PC-9 (cell line): Measurements from ENCODE around the gene CNGB1. TPM values are rescaled to one million over a fixed set of nuclear protein-coding genes. Genes with fewer than 3 reads are reported as not detected.
A peak's percentile ranks its signal among the peaks of the same experiment; 100 is the strongest.
"Not testable (repeated sequence)": the region's sequence is repeated elsewhere in the genome, so short reads cannot be mapped to it uniquely, and the experiment has no call there.

Experiments used
- BruUV-seq: library from RNA; stranded (reverse); fragments of 400-500 nt; replicated peaks from 2 replicates; lab custom pipeline; 2021; lab: Mats Ljungman, UMichigan
- CTCF ChIA-PET: fragments of 300-600 bp; sonication (Branson Sonifier 250); formaldehyde crosslinking; loops from one replicate; lab custom pipeline; 2022; ENCODE audit warnings: antibody characterized with exemption; lab: Charles Lee
- POLR2A ChIA-PET: fragments of 300-600 bp; sonication (Branson Sonifier 250); formaldehyde crosslinking; loops from one replicate; lab custom pipeline; 2022; ENCODE audit warnings: antibody characterized with exemption; ENCODE audit not compliant: unreplicated experiment; lab: Charles Lee
- DNase-seq, 2 experiments: peaks; one replicate each; pipeline versions ENCODE4 v3.0.0 to v3.0.0-alpha.2; 2015 to 2022; ENCODE audit warnings: mixed read lengths in 1 of 2
- H2AFZ ChIP-seq: fragments of 200-600 bp; sonication (generic); 2 replicates; pipeline ENCODE4 v1.8.1; 2017; ENCODE audit warnings: antibody characterized with exemption
- H3F3A ChIP-seq: fragments of 200-600 bp; sonication (generic); 2 replicates; pipeline ENCODE4 v1.8.1; 2017; ENCODE audit warnings: antibody characterized with exemption, mild to moderate bottlenecking, low read depth; ENCODE audit not compliant: insufficient read depth
- H3K27ac ChIP-seq: fragments of 200-600 bp; sonication (generic); 2 replicates; pipeline ENCODE4 v1.6.1; 2016; ENCODE audit warnings: mixed run types
- H3K27me3 ChIP-seq: fragments of 200-600 bp; sonication (generic); 2 replicates; pipeline ENCODE4 v1.6.1; 2016; ENCODE audit warnings: low read depth, mixed run types; ENCODE audit not compliant: insufficient read depth
- H3K36me3 ChIP-seq: fragments of 200-600 bp; sonication (generic); 2 replicates; pipeline ENCODE4 v1.6.1; 2016; ENCODE audit warnings: low read depth, mixed run types
- H3K4me1 ChIP-seq: fragments of 200-600 bp; sonication (generic); replicated peaks from 2 replicates; pipeline ENCODE4 v1.6.1; 2016; ENCODE audit warnings: mixed run types; ENCODE audit not compliant: insufficient read depth
- H3K4me2 ChIP-seq: fragments of 200-600 bp; sonication (generic); 2 replicates; pipeline ENCODE4 v1.6.1; 2017; ENCODE audit warnings: mixed run types
- H3K4me3 ChIP-seq: fragments of 200-600 bp; sonication (generic); 2 replicates; pipeline ENCODE4 v1.6.1; 2016; ENCODE audit warnings: mixed run types
- H3K79me2 ChIP-seq: fragments of 200-600 bp; sonication (generic); 2 replicates; pipeline ENCODE4 v1.6.1; 2017; ENCODE audit warnings: low read depth, mixed run types
- H3K9me2 ChIP-seq: fragments of 200-600 bp; sonication (generic); 2 replicates; pipeline ENCODE4 v1.8.1; 2017; ENCODE audit warnings: mild to moderate bottlenecking; ENCODE audit not compliant: insufficient read depth
- H3K9me3 ChIP-seq: fragments of 200-600 bp; sonication (generic); 2 replicates; pipeline ENCODE4 v1.8.1; 2016; ENCODE audit warnings: low read depth; ENCODE audit not compliant: insufficient read depth
- H4K20me1 ChIP-seq: fragments of 200-600 bp; sonication (generic); 2 replicates; pipeline ENCODE4 v1.8.1; 2017; ENCODE audit not compliant: insufficient read depth
- EZH2 ChIP-seq: fragments of 200-600 bp; sonication (generic); IDR thresholded peaks from 2 replicates; pipeline ENCODE4 v1.8.0; 2017; ENCODE audit warnings: antibody characterized with exemption, low read depth
- intact Hi-C: fragments of 100-400 bp; cut with micrococcal nuclease; formaldehyde crosslinking; loops from one replicate; pipeline ENCODE4 v1.10.0; 2022; ENCODE audit not compliant: unreplicated experiment
- total RNA-seq: library from RNA; stranded (reverse); gene quantifications from 2 replicates; pipeline ENCODE4 v1.2.3, GENCODE V29; 2021
- TF ChIP-seq, protein P1 (sequence below): fragments of 200-600 bp; sonication (generic); conservative IDR thresholded peaks from 2 replicates; pipeline ENCODE4 v1.6.1; 2017; ENCODE audit warnings: mixed run types, antibody characterized with exemption, mild to moderate bottlenecking, moderate library complexity

CNGB1 gene
- total RNA-seq, 1 experiment from 2014 or later = 1.1 TPM

DNA sequence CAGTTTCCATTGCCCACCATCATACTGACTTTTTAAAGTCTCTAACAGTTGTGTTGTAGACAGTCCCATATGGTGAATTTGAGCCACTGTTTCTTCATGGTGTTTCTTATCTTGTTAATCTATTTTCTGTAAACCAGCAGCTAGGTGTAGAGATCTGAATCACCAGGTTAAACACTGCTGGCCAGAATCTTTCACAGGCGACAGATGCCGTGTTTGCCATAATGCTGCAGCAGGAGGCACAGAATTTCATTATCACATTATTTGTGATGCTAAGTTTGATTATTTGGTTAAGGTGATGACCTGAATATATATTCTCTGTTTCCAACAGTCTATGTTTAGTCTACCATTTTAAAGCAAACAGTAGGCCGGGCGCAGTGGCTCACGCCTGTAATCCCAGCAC, 11.5 kb upstream of the CNGB1 start:
- H3F3A ChIP-seq = no peaks in the 10 kb centered on the region
- TF ChIP-seq EZH2 = no peak
- TF ChIP-seq, protein P1, sequence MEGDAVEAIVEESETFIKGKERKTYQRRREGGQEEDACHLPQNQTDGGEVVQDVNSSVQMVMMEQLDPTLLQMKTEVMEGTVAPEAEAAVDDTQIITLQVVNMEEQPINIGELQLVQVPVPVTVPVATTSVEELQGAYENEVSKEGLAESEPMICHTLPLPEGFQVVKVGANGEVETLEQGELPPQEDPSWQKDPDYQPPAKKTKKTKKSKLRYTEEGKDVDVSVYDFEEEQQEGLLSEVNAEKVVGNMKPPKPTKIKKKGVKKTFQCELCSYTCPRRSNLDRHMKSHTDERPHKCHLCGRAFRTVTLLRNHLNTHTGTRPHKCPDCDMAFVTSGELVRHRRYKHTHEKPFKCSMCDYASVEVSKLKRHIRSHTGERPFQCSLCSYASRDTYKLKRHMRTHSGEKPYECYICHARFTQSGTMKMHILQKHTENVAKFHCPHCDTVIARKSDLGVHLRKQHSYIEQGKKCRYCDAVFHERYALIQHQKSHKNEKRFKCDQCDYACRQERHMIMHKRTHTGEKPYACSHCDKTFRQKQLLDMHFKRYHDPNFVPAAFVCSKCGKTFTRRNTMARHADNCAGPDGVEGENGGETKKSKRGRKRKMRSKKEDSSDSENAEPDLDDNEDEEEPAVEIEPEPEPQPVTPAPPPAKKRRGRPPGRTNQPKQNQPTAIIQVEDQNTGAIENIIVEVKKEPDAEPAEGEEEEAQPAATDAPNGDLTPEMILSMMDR = no peak
- H3K36me3 ChIP-seq = no peaks in the 10 kb centered on the region
- H3K4me1 ChIP-seq = no peaks in the 10 kb centered on the region
- no peaks in the 10 kb centered on the region for H3K9me3 ChIP-seq
- H3K9me2 ChIP-seq = no peaks in the 10 kb centered on the region
- no TSS peak for BruUV-seq
- no peak overlapping the region for H3K4me2 ChIP-seq
- intact Hi-C loops = no loop called here
- POLR2A ChIA-PET = no interaction called here
- no peaks in the 10 kb centered on the region for H4K20me1 ChIP-seq
- H3K27me3 ChIP-seq = no peaks in the 10 kb centered on the region
- H3K4me3 ChIP-seq = no peak overlapping the region
- DNase-seq = peak in 1 of 2 experiments; percentile 38
- no peak overlapping the region for H3K27ac ChIP-seq
- CTCF ChIA-PET = no interaction called here
- H3K79me2 ChIP-seq = no peaks in the 10 kb centered on the region
- no peak overlapping the region for H2AFZ ChIP-seq

DNA sequence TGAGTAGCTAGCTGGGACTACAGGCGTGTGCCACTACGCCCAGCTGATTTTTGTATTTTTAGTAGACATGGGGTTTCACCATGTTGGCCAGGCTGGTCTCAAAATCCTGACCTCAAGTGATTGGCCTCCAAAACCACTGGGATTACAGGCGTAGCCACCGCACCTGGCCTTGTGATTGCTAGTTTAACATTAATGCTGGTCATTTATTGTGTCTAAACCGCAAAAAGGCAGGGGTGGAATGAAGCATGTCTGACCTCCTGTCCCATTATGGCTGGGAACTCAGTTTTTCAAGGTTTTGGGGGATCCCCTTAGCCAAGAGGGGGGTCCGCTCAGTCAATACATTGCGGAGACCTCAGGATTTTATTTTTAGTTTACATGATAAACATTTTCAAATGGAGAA, 10.7 kb upstream of the CNGB1 start:
- no peaks in the 10 kb centered on the region for H3K9me3 ChIP-seq
- intact Hi-C loops = no loop called here
- H4K20me1 ChIP-seq = no peaks in the 10 kb centered on the region
- H3K27me3 ChIP-seq = no peaks in the 10 kb centered on the region
- peaks cover 4% of the 10 kb centered on the region for H3K4me1 ChIP-seq
- no peak for DNase-seq
- no peaks in the 10 kb centered on the region for H3K9me2 ChIP-seq
- no TSS peak for BruUV-seq
- no peak overlapping the region for H3K4me2 ChIP-seq
- H3F3A ChIP-seq = peaks cover 6% of the 10 kb centered on the region; the same call in 1 of the 2 replicates
- ChIA-PET POLR2A (no interaction called here), CTCF (no interaction called here)
- no peaks in the 10 kb centered on the region for H3K79me2 ChIP-seq
- no peaks in the 10 kb centered on the region for H3K36me3 ChIP-seq
- TF ChIP-seq EZH2 = no peak
- TF ChIP-seq, protein P1 = no peak
- H3K4me3 ChIP-seq = no peak overlapping the region
- H2AFZ ChIP-seq = no peak overlapping the region
- no peak overlapping the region for H3K27ac ChIP-seq

DNA sequence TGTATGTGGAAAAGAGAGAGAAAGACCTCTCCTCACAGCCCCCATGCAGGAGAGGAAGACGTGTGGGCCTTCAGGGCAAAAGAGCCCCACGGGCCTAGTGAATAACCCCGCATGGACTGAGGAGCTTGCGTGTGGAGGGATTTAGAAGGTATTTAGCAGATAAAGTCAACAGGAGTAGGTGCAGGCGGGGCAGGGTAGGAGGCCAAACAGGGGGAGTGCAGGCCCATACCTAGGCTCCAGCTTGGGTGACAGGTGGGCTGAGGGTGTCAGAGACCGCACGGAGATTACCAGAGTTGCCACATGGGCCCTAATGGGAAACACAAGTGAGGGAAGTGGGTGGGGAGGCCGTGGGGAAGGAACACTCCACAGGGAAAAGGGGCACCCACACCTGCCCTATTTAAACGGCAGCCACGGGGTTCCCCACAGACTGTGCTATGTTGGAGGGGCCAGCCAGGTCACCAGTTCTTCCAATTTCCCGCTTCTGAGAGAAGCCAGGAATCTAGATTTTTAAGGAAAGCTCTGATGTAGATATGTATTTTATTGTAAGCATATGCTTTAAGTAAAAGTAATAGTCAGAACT, 8.2 kb upstream of the CNGB1 start:
- H3K9me3 ChIP-seq = no peaks in the 10 kb centered on the region
- H2AFZ ChIP-seq = no peak overlapping the region
- peaks cover 11% of the 10 kb centered on the region; the same call in 1 of the 2 replicates for H3F3A ChIP-seq
- no peaks in the 10 kb centered on the region for H3K79me2 ChIP-seq
- no peaks in the 10 kb centered on the region for H4K20me1 ChIP-seq
- H3K4me1 ChIP-seq = peaks cover 15% of the 10 kb centered on the region
- H3K27me3 ChIP-seq = no peaks in the 10 kb centered on the region
- POLR2A ChIA-PET = no interaction called here
- no peak for DNase-seq
- TF ChIP-seq, protein P1 = no peak
- TF ChIP-seq EZH2 = no peak
- H3K27ac ChIP-seq = no peak overlapping the region
- CTCF ChIA-PET = no interaction called here
- no peak overlapping the region for H3K4me2 ChIP-seq
- no TSS peak for BruUV-seq
- H3K4me3 ChIP-seq = no peak overlapping the region
- no peaks in the 10 kb centered on the region for H3K9me2 ChIP-seq
- intact Hi-C loops = no loop called here
- H3K36me3 ChIP-seq = no peaks in the 10 kb centered on the region

DNA sequence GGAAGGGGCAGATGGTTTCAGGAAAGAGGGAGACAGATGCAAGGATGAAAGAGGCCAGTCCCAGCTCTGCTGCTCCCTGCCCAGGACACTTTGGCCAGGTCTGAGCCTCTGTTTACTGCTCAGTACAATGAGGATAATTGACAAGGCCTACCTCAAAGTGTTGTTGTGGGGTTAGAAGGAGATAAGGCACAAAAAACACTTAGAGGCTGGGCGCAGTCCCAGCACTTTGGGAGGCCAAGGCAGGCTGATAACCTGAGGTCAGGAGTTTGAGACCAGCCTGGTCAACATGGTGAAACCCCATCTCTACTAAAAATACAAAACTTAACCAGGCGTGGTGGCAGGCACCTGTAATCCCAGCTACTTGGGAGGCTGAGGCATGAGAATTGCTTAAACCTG, 7.1 kb upstream of the CNGB1 start:
- H3K9me3 ChIP-seq, H3K36me3 ChIP-seq, H3K27me3 ChIP-seq, POLR2A ChIA-PET, H3K79me2 ChIP-seq, H3K4me3 ChIP-seq, intact Hi-C loops, H2AFZ ChIP-seq, BruUV-seq, H3K4me2 ChIP-seq, H4K20me1 ChIP-seq, DNase-seq, H3K27ac ChIP-seq, H3K9me2 ChIP-seq: not testable (repeated sequence)
- CTCF ChIA-PET = interaction anchor here (0.7 kb wide), 1 partner anchor 77 kb away, joined by 9 read pairs; no protein-coding TSS in a partner anchor
- Histone ChIP-seq H3K4me1 (peaks cover 15% of the 10 kb centered on the region), H3F3A (peaks cover 11% of the 10 kb centered on the region; the same call in 1 of the 2 replicates)
